Activated T-cell treated with anti-CD3 and anti-CD28 coated beads for 48 hours (primary cell): ENCODE results near the gene TBKBP1.
A peak's percentile ranks its signal among the peaks of the same experiment; 100 is the strongest.

Experiments
- DNase-seq: peaks from one replicate; pipeline ENCODE4 v3.0.0-alpha.2; 2020; ENCODE audit warnings: low read depth

The TBKBP1 gene

GRCh38 chr17:47713980-47714700 lies 20.2 kb downstream of the TBKBP1 start:
- DNase-seq, result no peak

- no peak for DNase-seq
These were observed 20.9 kb downstream of the TBKBP1 start for GRCh38 chr17:47714773-47715396.

- no peak for DNase-seq
These were observed 21.8 kb downstream of the TBKBP1 start for GRCh38 chr17:47715669-47716325.

DNA sequence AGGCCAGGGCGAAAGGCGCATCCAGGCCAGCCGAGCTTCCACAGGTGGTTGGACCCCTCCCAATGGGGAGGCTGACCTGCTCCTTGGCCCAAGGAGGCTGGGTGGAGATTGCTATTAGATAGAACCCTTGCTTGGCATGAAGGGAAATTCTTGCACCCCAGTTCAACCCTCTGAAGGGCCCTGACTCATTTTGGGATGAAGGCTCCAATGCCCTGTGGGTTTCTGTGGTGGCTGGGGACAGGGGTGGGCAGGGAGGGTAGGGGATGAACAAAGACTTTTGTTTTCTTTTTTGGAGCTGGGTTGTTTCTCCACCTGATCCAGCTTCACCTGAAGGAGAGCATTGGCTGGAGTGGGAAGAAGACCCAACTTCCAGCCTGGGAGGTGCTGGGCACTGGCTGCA lies 22.4 kb downstream of the TBKBP1 start:
- DNase-seq, result no peak

DNA sequence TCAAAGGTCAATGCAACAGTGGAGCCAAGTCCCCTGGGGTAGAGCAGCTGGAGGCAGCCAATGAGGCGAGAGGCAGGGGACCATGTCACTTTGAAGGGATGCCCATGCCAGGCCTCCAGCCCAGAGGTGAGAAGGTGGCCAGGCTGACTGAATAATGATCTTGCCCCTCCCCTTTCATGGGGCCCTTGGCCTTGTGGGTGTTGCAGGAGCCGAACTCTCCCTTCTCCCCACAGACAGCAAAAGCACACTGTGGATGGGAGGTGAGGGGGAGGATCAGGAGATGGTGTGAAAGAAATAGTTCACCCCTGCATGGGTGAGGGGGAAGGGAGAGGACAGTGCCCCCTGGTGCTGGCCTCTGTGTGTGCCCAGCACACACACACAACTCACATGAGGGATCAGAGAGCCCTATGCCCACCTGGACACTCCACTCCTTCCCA lies 23.3 kb downstream of the TBKBP1 start:
- DNase-seq, result no peak

DNA sequence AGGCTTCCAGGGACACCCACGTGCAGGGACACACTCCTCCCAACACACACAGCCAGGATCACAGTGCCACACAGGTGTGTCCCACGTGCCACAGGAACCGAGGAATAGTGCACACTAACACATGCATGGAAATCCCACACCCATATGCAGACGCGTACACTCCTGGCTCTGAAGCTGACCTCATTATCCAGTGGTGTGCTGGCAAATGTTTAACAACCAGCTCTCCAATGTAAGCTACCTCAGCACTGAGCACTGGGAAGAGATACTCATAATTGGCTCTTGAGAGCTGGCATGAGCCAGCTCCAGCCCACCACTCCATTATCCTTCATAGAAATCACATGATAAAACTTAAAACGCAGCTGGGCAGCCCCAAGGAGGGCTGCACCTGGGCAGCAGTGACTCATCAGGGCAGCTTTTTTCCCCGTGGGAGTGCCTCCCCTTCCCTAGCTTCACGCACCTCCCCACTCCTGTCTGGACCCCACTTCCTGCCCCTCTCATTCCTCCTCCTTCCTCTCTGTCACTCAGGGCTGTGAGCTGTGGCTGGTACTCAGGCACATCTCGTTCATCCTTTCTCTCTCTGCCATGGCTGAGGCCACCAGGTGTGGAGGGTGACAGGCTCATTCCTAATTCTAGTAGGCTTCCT lies 24.1 kb downstream of the TBKBP1 start:
- DNase-seq, result no peak

GRCh38 chr17:47718634-47719405 lies 24.9 kb downstream of the TBKBP1 start:
- no peak for DNase-seq

GRCh38 chr17:47719411-47720152 lies 25.6 kb downstream of the TBKBP1 start:
- DNase-seq, result peak; percentile 73

DNA sequence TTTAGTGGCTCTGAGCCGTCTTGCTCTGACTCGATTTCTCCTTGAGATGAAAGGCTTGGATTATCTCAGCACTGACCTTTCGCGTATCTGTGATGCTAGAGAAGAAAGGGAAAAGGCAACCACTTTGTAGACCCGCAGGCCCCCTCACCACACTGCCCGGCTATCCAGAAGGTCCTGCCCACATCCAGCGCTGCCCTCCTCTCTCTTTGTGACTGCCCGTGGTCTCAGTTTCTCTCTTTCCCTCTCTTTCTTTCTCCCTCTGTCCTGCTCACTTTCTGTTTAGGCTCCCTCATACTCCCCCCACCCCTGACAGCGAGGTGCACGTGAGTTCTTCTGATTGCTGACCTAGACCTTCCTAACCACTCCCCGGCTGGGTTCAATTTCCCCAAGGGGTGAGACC lies 26.2 kb downstream of the TBKBP1 start:
- no peak for DNase-seq

DNA sequence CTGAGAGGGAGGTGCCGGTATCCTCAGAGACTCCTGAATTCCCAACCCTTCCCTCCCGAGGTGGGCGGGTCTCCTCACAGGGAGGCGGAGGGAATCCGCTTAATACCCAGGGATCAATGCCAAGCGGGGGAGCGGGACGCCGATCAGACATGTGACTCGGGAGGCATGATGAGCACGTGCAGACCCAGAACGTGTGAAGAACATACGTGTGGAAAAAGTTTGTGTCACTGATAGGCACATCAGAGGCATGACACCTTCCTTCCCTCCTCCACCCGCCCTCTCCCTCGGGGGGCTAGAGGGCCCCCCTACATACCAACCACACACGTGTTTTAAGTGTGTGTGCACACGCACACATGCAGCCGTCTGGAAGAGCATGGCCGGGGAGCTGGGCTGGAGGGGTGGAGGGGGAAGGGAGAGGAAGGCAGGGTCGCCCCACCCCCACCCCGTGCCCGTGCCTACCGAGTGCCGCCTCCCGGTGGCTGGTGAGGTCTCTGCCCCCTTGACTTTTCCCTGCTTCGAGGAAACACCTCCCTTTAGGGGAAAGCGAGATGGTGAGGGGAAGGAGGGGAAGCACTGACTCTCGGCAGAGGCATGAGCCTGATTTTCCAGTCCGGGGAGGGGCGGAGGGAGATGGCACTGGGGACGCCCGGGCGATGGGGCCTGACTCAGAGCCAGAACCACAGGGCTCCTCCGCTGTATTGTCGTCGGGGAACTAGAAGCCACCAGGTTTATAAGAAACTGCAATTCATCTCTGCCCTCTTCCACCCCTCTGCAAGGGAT lies 27.0 kb downstream of the TBKBP1 start:
- DNase-seq, result peak; percentile 95

- DNase-seq, result no peak
These were observed 27.8 kb downstream of the TBKBP1 start for GRCh38 chr17:47721725-47722124.

DNA sequence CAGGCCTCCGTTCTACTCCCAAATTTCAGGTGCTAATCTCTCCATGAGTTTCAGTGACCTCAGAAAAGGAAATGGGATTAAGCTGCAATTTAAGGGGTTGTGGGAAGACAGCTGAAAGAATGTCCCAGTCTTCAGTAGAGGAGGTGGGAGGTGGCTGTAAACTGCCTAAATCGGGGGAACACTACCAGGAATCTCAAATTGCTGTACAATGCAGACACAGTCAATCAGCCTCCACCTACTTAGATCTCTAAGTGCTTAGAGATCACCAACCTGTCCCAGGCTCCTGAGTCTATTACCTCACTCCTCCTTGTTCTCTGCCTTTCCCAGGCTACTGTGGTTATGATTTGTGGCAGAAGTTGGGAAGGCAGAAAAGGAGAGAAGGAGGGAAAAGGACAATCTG lies 30.7 kb downstream of the TBKBP1 start:
- DNase-seq, result no peak

DNA sequence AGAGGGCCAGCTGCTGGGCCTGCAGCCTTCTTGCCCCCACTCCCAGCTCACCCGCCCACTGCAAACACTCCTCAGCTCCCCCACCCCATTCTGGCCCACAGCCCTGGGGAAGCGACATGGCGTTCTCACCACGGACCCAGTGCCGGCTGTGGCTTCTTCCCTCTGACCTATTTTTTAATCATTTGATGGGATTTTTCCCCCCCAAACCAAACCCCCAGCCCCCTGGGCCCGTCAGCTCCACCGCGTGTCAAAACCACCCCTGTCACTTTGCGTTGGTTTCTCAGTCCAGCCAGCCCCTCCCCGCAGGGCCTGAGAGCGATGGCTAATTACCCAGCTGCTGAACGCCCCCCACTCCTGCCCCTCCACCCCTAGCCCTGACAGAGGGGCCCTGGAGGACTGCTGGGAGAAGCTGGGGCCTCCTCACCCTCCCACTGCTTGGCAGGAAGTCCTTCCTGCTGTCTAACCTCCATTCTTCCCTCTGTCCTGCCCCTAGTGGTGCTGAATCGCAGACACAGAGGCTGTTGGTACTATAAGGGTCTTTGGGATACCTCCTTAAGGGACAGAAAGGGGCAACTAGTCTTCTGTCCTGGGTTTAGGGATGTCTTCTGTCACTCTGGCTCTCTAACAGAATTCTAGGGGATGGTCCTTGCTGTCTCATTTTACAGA lies 31.6 kb downstream of the TBKBP1 start:
- DNase-seq, result no peak

DNA sequence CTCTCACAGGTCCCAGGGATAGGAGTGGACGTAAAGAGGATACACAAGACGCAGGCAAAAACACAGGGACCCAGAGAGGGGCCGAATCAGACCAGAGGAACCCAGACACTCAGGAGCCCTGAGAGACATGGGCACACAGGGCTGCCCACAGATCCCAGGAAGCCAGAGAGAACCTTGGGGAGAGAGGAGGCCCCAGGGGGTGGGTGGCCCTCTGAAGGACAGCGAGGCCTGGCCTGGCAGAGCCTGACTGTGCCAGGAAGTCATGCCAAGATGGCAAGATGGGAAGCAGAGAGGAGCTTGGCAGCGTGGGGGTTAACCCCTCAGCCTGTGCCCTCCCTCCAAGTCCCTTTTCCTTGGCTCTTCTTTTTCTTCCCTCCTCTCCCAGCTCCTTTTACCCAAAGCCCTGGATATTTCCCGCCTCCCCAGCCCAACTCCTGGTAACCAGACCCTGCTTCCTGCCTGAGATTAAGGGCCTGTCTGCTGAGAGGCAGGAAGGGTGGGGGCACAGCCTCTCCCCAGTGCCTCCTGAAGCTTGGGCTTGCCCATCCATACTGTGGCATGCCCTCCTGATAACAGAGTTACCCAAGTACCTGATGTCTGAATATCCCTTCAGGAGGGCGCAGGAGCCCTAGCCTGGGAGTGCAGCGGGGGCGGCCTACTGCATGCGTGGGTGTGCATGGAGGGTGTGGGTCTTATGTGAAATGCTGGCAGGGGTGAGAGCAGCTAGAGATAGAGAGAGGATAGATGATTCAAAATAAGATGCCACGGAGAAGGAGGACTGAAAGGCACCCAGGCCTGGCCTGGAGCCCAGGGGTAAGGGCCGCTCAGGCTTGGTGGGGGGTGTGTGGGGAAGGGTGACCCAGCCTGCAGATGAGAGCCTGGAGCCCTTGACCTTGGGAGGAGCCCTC lies 33.1 kb downstream of the TBKBP1 start:
- no peak for DNase-seq

GRCh38 chr17:47727704-47728036 lies 33.7 kb downstream of the TBKBP1 start:
- no peak for DNase-seq

GRCh38 chr17:47728214-47728877 lies 34.4 kb downstream of the TBKBP1 start:
- DNase-seq, result no peak

DNA sequence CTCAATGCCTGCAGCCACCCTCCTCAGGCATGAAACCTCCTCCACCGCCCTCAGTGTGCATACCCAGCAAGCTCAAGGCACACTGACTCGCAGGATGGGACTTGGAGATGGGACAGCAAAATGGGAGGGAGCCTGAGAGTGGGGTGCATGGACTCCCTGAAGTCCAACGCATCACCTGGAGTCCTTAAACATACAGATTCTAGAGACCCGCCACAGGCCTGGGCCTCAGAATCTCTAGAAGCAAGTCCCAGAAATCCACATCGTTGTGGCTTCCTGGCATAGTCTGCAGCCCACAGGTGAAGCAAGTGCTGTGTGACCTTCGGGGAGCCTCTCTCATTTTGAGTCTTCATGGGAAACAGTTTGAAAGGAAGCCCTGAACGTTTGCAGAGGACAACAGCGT lies 35.5 kb downstream of the TBKBP1 start:
- DNase-seq, result no peak

DNA sequence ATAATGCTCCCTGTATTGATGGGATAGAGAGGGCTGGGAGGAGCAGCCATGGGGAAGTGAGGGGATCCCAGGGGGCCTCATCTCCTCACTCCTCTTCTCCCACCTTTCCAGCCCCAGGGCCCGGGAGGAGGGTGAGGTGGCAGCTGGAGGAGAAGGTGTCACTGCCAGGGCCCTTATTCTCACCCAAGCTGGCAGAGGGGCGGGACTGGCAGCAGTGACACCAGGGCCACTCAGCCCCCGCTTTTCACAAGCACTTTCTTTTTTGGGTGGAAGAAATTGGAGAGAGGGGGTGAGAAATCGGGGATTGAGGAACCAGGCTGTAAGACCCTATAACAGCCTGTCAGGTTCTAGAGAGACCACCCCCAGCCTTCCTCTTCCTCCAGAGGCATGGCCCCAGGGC lies 36.7 kb downstream of the TBKBP1 start:
- no peak for DNase-seq

DNA sequence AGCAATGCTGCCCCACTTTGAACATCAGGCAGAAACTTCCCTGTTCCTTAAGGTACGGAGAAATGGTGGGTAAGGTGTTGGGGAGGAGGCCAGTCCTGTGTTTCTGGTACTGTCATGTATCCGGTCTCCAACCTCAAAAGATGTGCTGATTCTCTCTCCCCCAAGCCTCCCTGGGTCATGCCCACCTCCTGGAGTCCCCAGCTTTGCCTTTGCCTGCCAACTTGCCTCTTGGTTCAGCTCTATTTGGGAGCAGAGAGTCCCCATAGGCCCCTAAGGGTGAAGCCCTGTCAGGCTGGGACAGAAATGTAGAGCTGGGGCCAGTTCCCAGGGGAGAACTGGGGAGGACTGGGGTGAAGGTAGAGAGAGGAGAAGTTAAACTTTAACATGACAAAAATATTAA lies 37.4 kb downstream of the TBKBP1 start:
- no peak for DNase-seq
